D341Med (cell line): ENCODE measurements around the gene XYLT1.

Source experiments
- DNase-seq: peaks from one replicate; pipeline ENCODE4 v3.0.0; 2012; ENCODE audit warnings: low spot score

The XYLT1 gene

DNA sequence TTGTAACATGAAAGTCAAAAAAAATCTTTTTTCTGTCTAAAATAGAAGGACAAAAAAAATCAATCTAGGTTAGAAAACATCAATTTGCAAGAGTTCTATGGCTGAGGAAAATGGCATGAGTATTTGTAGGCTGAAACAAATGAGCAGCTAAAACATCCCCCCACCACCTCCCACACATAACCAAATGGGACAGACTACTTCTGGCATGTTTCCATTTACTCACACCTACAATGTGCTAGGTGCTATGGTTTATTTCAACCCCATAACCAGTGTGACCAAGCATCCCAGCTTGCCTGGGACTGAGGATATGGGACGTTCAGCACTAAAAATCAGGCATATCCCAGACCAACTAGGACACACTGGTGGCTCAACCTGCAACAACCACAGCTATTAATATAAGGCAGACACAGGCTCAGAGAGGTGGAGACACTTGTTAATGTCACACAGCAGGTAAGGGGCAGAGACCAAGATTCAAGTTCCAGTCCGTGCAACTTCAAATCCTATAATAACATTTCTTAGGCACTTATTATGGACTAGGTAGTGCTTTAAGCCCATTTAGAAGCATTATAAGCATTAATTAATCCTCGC is 96.0 kb downstream of the XYLT1 start:
- DNase-seq: no peak

DNA sequence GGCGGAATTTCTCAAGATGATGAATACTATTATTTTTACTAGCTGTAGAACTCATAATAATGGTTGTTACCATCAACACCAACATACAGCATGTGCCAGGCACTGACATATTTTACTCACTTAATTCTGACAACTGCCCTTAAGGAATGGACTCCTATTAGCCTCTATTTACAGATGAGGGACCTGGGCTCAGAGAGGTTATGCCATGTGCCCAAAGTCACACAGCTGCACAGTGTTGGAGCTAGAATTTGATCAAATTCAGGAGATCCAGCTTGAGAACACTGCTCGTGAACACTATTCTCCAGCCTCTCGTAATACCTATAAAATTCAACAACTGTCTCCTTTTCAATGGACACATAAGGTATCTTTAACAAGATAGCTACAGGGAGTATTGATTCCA is 97.2 kb downstream of the XYLT1 start:
- DNase-seq: no peak

DNA sequence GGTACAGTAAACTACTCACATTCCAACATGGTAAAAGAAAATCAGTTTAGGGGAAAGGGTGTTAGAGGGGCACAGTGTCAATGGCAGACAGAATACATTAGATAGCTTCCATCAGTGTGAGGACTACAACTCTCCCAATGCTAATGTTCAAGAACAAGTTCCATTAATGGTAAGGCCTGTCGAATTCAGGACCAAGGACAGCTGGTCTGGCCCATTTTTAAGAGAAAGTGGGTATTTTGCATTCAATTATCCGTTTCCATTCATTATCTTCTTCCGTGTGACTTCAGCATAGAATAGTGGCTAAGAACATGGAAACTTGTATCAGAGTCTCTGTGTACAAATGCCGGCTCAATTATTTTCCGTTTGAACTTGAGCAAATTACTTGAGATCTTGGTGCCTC is 98.4 kb downstream of the XYLT1 start:
- DNase-seq: no peak

DNA sequence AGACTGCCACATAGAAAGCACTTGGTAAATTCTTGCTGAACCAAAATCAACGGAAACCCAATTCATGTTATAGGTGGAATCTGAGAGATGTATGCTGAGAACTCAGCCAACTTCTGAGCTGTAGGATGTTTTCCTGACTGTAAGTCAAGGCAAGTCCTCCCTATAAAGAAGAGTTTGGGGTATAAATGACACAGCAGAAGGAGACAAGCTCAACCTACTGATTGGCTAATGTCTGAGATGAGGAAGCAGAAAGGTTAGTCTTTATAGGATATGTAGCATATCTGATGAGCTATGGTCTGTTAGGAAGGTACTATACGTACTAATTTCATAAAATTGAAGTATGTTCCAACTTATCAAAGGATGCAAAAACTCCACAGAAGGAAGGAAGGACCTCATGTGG is 99.5 kb downstream of the XYLT1 start:
- DNase-seq: no peak

DNA sequence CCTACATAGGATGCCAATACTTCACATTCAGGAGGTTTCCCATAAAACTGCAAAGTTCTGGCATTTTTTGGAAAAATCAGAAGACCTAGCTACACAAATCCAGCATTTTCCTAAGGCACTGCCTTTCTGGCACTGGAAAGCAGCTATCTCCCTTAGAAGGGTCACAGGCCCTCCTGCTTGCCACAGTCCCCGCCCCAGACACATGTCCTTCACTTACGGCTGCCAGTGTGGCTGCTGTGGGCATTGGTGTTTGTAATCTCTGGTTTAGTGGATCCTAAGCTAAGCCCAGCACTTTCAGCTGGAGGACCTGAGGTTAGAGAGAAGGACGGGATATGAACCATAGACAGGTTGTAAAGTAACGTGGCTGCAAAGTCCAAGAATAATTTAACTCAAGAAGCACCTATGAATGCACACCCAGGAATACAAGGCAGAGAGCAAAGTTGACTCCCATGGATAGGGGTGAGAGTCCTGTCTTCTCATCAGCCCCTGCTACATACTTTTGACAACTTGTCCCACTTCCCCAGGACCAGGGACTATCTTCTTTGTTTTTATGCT is 100.0 kb downstream of the XYLT1 start:
- DNase-seq: no peak

DNA sequence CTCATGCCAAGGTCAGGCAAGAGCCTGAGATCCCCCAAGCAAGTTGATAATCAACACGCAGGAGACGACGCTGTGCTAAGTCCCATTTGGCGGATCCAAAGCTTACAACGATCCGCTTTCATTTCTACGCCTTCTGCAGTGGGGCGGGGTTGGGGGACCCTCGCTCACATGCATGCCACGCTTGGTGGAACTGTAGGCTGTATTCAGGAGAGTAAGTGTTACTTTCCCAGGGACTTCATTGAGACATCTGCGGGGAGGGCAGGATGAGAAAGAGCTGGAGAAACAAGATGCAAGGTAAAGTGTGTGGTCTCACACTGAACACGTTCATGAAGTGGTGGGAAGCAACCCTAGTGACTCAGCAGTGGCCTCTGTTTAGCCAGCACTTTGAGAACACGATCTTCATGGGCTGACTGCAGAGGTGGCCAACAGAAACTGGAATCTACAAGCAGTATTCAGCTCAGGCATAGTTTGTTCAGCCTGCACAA is 100.5 kb downstream of the XYLT1 start:
- DNase-seq: no peak

DNA sequence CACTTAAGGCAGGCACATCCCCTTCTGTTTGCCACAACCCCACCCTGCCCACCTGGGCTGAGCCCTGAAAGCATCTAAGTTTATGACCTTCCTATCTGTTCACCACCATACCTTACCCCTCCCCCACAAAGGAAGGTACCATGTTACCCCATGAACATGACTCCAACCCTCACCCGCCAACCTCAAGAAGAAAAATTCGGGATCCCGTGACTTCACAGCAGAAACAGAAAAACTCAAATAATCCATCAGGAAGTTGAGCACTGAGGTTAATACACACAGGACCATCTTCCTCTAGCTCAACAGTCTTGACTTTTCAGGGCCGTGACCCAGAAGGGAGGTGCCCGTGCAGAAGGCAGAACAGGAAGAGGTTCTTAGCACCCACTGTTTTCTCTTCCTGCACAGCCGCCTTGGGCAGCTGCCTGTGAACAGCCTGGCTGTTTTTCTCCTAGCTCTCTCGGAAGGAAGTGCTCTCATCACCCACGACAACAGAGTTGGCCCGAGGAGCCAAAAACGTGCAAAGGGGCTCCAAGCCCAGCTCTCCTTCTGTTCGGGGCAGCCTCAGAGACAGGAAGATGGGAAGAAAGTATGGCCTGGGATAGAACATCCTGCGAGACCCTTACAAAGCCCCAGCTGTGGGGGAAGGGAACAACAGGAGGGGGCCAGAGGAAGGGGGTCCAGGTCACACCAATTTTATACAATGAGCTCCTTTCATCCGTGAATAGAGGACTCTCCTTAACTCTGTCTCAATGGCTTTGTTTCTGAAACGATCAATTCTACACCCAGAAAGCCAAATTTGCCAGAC is 101.1 kb downstream of the XYLT1 start:
- DNase-seq: no peak

DNA sequence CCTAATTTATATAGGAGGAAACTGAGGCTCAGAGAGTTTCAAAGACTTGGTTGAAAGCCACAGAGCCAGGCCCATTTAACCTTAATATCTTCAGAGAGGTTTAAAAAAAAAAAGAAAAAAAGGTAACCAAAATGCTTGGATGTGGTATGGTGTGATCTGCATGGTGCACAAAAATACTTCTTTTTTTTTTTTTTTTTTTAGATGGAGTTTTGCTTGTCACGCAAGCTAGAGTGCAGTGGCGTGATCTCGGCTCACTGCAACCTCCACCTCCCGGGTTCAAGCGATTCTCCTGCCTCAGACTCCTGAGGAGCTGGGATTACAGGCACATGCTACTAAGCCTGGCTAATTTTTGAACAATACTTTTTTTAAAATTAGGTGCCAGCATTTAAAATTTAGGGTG is 101.8 kb downstream of the XYLT1 start:
- no peak for DNase-seq

DNA sequence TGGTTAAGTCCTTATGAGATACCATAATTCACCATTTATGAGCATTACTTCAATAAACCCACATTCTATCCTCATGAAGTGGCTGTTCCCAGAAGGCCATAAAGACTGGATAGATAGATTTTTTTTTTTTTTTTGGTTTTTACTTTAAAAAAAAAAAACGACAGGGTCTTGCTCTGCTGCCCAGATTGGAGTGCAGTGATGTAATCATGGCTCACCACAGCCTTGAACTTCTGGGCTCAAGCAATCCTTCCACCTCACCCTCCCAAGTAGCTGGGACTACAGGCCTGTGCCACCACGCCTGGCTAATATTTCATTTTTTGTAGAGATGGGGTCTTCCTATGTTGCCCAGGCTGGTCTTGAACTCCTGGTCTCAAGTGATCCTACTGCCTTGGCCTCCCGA is 102.3 kb downstream of the XYLT1 start:
- no peak for DNase-seq

DNA sequence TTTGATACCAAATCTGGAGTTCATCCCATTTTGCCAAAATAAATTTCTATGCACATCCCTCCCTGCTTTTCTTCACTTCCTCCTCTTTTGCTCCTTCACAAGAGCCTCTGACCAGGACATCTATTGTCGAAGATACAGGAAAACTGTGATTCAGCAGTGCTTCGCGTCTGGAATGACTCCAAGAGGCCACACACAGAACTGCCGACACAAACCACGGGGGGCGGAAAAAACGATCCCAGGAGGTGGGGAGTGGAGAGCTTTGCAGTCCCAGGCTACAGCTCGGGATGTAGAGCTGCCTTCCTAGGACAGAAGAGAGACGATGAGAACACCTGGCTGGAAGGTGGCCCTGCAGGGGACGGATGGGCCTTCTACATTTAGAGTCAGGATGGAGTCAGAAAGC is 102.8 kb downstream of the XYLT1 start:
- no peak for DNase-seq

DNA sequence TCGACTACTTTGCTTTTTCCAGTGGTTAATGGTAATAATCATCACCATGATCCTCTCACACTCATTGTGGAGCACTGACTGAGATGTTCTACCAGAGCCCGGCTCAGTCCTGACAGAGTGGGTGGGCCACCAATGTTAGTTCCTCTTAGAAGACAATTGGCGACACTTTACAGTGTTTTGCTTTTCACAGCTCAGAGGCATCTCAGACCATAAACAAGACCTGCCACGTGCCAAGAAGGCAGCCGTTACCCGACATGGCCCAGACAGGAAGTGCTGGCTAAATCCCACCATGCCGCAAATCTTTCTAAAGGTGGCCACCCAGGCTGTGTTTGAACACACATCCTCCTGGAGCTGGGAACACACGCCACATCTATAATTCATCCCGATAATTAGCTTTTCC is 103.7 kb downstream of the XYLT1 start:
- no peak for DNase-seq

DNA sequence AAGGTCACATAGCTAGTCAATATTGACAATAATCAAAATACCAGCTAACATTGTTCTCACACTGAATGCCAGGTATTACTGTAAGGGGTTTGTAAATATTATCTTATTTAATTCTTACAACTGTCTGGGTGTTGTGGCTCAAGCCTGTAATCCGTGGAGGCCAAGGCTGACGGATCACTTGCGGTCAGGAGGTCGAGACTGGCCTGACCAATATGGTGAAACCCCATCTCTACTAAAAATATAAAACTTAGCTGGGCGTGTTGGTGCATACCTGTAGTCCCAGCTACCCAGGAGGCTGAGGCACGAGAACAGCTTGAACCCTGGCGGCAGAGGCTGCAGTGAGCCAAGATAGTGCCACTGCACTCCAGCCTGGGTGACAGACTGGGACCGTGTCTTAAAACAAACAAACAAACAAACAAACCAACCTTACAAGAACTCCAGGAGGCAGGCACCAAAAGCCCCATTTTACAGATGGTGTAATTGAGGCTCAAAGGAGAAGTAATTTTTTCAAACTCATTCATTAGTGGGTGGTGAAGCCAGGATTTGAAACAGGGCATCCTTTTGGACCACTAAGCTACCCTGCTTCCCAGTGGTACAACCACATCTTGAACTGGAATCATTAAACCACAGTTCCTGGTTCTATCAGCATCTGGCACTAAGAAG is 104.3 kb downstream of the XYLT1 start:
- no peak for DNase-seq

DNA sequence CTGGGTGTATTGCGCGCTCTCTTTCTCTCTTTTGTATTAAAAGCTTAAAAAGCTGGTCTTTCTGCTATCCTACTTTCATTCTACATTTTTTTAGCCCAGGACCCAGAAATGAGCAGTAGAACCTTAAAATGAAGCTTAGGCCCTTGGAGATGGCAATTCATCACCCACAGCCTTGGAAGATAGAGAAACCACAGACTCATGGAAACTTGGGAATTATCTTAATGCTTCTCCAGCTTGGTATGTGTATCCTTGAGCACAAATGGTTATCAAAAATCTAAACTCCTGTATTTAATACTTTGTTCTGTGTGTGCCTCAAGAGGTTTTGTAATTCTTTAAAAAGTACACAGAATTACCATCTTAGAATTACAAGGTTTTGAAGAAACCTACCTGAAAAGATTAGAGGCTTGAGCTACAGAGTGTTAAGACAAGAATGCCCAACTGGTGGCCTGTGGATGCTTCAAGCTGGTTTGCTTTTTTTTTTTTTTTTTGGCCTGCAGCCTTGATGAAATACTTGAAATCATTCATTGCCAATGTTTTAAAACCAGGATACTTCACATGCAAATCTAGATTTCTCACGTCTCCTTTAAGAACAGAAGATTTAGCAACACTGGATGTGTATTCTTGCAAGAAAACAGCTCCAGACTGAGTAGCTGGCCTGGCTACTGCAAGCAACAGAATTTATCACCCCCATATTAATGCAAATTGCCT is 105.0 kb downstream of the XYLT1 start:
- no peak for DNase-seq

DNA sequence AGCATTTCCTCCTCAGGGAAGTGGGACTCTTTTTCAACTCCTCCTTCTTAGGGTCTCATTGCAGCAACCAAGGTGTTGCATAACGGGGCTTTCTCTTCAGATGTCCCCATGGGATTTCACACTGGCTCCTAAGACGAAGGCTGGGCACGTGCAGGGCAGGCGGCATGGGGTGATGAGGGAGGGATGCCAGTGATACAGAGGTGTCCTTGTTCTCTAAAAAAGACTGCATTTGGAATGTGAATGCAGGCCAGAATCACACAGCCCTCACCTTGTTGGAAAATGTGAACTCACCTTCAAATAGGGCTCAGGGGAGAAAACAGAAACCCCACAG is 105.6 kb downstream of the XYLT1 start:
- no peak for DNase-seq

DNA sequence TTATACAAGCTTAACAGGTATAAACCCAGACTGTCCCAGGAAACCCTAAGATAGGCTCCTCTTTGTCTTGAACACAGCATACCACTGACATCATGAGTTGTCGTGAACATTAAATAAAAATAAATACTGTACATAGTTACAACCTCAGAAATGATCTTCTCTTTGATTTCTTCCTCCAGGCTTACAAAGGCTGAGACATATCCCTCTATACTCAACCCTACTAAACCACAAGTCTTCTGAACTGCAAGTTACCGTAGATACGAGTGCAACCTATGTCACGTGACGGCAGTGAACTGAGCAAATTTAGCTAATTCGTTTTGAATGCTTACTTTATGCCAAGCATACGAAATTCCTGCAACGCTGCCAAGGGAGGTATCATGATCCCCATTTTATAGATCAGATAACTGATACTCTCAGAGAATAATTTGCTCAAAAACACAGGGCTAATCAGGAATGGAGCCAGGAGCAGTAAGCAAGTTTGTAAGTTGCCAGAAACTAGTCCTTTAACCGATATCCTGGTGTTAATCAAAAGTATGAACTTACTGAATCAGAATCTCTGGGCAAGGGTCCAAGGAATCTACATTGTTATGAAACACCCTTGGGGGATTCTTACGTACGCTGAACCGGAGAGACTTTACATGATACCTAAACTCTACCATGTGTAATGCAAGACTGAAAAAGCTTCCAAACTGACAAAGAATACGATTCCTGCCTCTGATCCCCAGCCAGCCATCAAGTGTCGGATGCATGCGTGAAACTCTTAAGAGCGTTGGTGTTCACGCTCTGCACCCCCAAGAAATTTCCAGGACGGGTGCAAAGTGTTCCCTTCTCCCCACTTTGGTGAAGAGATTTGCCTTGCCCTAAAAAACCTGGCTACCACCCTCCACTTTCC is 106.2 kb downstream of the XYLT1 start:
- DNase-seq: no peak

DNA sequence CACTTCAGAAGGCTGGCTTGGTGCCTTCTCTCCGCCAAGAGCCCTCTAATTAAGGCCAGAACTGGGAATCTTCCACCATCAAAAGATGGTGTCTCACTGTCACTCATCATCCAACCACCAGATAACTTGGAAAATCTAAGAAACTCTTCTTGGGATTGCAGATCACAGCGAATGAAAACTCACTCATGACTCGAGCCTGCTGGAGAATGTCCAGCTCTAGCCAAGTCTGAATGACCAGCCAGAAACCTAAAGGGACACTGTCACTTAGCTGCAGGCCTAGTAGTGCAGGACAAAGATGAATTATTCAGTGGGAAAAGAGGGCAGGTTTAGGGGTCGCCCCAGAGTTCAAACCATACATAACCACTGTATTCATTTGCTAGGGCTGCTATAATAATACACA is 107.8 kb downstream of the XYLT1 start:
- DNase-seq: no peak

DNA sequence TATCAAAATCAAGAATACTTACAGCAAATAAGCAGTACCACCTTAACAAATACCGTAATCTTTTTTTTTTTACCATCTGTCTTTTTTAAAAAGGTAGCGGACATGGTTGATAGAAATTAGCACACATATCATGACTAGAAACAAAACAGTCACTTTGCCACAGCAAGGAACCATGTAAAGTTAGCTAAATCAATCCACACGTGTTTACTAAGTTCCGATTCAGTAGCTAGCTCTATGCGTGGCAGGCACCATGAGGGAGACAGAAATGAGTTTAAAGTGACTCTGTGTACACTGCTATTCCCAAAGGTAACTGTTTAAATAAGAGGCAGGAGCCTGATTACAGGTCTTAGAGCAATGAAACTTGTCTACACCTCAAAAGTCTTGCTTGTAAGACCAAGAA is 108.6 kb downstream of the XYLT1 start:
- DNase-seq: no peak

DNA sequence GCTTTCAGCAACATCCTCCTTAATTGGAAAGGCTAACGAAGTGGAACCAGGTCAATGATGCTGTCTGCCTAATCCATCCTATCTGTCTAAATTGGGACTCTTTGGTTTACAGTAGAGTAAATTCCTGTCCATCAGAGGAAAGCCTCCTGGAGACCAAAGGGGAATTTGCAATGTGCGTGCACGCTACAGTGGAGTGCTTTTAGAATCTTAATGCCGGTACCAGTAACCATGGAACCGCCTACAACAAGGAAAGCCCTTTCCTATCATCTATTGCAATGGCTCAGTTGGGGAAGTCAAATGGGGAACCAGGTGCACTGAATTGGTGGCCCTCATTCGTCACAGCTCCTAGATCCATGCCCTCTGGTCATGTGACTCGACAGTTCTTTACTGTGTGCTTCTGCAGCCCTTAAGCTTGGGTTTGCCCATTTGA is 110.1 kb downstream of the XYLT1 start:
- no peak for DNase-seq

DNA sequence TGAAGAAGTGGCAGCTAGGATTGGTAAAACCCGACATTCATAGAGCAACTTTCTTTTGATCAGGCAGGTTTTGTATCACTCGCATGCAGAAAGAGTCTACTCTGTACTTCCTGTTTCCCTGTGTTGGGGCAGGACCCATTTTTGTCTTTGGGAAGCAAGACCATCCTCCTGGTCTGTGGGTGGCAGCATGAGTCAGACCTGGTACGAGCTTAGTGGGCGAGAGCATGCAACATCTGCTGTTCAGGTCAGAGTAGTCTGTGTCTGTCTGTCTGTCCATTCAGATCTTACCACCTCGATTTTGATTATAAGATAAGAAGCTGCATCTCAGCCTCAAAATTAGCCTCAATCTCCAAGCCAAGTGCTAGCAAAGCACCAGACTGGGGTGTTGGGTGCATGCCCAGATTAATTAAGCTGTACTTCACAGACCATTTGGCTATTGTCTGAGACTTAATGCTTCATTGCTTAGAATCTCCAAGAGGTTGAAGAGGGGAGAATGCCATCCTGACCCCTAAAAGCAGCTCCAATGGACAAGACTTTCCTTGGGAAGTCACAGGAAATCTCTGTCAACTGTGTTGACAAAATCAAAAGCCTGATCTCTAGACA is 110.9 kb downstream of the XYLT1 start:
- no peak for DNase-seq

DNA sequence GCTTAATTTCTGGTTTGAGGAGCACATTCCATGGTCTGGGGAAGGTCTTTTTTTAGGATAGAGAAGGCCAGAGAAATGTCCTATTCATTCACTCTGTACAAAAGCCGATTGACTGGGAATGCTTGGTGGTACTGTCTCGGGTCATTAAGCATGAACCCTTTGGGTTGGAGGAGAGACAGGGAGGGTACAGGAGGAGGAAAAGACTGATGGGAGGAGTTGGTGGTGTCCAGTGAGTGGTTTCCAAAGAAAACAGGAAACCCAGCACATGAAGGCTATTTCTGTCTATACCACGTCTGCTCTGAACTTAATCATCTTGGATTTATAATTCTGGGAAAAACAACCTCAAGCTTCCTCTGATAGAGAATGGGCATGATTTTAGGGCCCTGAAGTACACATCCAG is 111.9 kb downstream of the XYLT1 start:
- DNase-seq: no peak

DNA sequence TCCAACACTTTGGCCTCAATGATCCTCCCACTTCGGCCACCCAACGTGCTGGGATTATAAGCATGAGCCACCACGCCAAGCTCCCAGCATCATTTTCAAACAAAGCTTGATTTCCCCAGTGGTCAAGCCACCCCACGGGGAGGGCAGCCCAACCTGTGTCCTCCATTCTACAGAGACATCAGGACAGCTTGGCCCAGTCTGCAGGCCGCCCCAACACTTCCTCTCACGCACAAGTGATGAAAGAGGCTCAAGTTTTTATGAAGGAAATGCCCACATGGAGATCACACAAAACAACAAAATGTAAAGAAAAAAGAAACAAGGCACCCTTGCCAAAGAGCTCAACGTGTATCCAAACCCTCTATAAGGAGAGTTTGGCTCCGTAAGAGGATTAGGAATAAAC is 112.4 kb downstream of the XYLT1 start:
- no peak for DNase-seq
